ENCODE measurements around the gene PREX1. TPM values are rescaled to one million over a fixed set of nuclear protein-coding genes. Genes with fewer than 3 reads are reported as not detected.

The PREX1 gene
- total and polyA plus RNA-seq, 2 donors from 2014 or later: 8.5 to 38.2 TPM

DNA sequence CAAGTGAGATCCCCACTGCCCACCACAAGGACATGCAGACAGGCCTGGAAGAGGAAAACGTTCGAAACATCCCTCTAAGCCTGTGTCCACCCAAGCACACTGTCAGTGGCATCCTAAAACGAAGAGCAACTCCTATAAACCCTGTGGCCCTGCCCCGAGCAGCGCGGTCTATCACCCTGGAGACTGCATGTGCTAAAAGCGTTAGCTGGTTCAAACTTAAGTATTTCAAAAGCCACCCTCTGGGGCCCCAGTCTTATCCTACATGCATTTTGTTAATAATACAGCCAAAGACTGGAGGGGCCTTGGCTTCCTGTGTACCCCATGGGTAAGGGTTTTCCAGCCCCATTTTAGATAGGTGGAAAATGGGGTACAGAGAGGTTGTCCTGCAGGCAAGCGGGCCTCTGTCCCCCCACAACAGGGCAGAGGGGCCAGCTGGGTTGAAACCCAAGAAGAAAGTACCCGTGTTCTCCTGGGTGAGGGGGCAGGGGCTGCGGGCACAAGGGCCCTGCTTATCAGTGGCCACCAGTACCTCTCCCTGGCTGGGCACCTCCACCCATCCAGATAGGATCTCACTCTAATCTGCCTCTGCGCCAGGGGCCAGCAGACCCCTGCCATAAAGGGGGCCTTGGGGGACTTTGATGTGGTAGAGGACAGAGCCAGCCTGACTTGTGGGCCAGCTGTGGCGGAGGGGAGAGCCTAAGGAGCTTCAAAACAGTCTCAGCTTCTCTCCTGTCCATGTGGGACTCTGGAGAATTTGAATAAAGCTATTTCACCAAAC lies 28.3 kb downstream of the PREX1 start:
- Histone ChIP-seq H3K36me3 (ENCODE audit: control insufficient read depth in 2 of 3, insufficient read depth in 3 of 3, low read length in 3 of 3) (no peaks in the 10 kb centered on the region), H3K9ac (ENCODE audit: low read length in 3 of 3) (no peak overlapping the region), H3K9me3 (ENCODE audit: control insufficient read depth in 2 of 3, insufficient read depth in 1 of 3, low read length in 3 of 3) (no peaks in the 10 kb centered on the region), H3K27ac (ENCODE audit: low read depth in 2 of 2, low read length in 2 of 2) (no peak overlapping the region), H3K4me3 (ENCODE audit: low read length in 3 of 3) (no peak overlapping the region), H3K4me1 (ENCODE audit: control insufficient read depth in 2 of 3, insufficient read depth in 2 of 3, low read depth in 1 of 3, low read length in 3 of 3) (no peaks in the 10 kb centered on the region), H3K27me3 (ENCODE audit: control insufficient read depth, insufficient read depth, low read length) (no peaks in the 10 kb centered on the region)
- TF ChIP-seq, protein P1, sequence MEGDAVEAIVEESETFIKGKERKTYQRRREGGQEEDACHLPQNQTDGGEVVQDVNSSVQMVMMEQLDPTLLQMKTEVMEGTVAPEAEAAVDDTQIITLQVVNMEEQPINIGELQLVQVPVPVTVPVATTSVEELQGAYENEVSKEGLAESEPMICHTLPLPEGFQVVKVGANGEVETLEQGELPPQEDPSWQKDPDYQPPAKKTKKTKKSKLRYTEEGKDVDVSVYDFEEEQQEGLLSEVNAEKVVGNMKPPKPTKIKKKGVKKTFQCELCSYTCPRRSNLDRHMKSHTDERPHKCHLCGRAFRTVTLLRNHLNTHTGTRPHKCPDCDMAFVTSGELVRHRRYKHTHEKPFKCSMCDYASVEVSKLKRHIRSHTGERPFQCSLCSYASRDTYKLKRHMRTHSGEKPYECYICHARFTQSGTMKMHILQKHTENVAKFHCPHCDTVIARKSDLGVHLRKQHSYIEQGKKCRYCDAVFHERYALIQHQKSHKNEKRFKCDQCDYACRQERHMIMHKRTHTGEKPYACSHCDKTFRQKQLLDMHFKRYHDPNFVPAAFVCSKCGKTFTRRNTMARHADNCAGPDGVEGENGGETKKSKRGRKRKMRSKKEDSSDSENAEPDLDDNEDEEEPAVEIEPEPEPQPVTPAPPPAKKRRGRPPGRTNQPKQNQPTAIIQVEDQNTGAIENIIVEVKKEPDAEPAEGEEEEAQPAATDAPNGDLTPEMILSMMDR (IDR thresholded peaks at IDR 0.05; ENCODE audit: borderline replicate concordance, extremely low read depth, insufficient read depth): no peak
- FAIRE-seq (no peak), DNase-seq (no peak)
- intact Hi-C loops (cut with DNase I): no loop called here

DNA sequence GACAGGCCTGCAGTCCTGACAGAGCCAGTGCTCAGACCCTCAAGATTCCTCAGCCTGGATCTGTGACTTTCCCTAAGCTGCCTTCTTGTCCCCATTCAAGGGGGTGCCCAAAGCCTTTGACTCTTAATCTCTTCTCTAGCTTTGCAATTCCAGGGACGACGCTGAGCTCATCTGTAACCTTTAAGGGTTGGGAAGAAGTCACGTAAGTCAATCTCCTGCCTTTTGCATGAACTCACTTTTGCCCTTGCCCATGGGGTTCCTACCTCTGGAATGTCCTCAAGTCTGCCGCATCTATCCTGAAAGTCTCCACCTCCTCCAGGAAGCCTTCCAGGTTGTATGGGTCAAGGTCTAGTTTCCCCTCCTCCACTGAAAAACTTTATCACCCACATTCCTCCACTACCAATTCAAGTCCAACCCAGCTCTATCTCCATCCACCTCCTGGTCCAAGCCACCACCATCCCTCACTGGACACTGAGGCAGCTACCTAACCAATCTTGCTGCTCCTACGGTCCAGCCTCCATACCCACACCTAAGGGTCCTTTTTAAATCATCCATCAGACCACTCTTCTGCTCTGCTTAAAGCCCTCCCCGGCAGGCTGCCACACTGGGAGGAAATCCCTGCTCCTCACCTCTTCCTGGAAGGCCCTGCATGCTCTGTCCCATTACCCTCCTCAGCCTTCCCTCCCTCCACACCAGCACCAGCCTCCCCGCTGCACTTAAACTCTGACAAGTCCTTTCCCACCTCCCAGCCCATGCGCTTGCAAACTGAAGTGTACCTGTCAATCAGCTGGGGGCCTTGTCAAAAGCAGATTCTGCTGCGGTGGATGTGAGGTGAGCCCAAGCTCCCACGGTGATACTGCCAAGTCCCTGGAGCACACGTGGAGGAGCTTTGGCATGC lies 29.7 kb downstream of the PREX1 start:
- no peaks in the 10 kb centered on the region for H3K36me3 ChIP-seq (ENCODE audit: control insufficient read depth in 2 of 3, insufficient read depth in 3 of 3, low read length in 3 of 3)
- H3K27ac ChIP-seq (ENCODE audit: low read depth in 2 of 2, low read length in 2 of 2): no peak overlapping the region
- H3K4me1 ChIP-seq (ENCODE audit: control insufficient read depth in 2 of 3, insufficient read depth in 2 of 3, low read depth in 1 of 3, low read length in 3 of 3): no peaks in the 10 kb centered on the region
- H3K4me3 ChIP-seq (ENCODE audit: low read length in 3 of 3): no peak overlapping the region
- TF ChIP-seq, protein P1 (IDR thresholded peaks at IDR 0.05; ENCODE audit: borderline replicate concordance, extremely low read depth, insufficient read depth): no peak
- FAIRE-seq: no peak
- no peak for DNase-seq
- intact Hi-C loops (cut with DNase I): no loop called here
- H3K27me3 ChIP-seq (ENCODE audit: control insufficient read depth, insufficient read depth, low read length): no peaks in the 10 kb centered on the region
- H3K9me3 ChIP-seq (ENCODE audit: control insufficient read depth in 2 of 3, insufficient read depth in 1 of 3, low read length in 3 of 3): no peaks in the 10 kb centered on the region
- H3K9ac ChIP-seq (ENCODE audit: low read length in 3 of 3): no peak overlapping the region

DNA sequence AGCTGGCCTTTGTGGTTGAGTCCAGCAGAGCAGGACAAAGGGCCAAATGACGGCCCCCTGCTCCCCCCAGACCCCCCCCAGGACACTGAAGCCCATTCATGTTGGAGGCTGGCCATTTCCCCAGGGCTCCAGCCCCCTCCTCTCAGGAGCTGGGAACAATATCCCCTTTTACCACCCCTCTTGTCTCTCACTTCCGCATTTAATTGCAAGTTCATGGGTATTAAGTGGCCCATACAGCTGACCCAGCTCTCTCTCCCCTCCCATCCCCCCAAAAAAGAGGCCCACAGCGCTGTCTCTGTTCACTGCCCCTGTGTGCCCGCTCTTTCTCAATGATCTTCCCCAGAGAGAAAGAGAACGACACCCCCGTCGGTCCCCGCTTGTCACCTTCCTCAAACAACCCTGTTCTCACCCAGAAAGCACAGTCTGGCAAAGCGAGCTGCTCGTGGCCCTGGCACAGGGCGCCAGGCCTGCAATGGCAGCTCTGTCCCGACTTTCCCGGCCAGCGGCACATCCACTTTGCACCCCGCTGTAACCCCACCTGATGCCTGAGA lies 30.4 kb downstream of the PREX1 start:
- peak in 1 of 5 donors; percentile 22 for DNase-seq
- H3K27me3 ChIP-seq (ENCODE audit: control insufficient read depth, insufficient read depth, low read length): no peaks in the 10 kb centered on the region

More for the DNA sequence above, 30.4 kb downstream of the PREX1 start:
- no peaks in the 10 kb centered on the region for H3K4me1 ChIP-seq (ENCODE audit: control insufficient read depth in 2 of 3, insufficient read depth in 2 of 3, low read depth in 1 of 3, low read length in 3 of 3)
- no peak for FAIRE-seq
- H3K4me3 ChIP-seq (ENCODE audit: low read length in 3 of 3): no peak overlapping the region
- no peak overlapping the region for H3K27ac ChIP-seq (ENCODE audit: low read depth in 2 of 2, low read length in 2 of 2)
- TF ChIP-seq, protein P1 (IDR thresholded peaks at IDR 0.05; ENCODE audit: borderline replicate concordance, extremely low read depth, insufficient read depth): no peak
- H3K9ac ChIP-seq (ENCODE audit: low read length in 3 of 3): no peak overlapping the region
- no peaks in the 10 kb centered on the region for H3K9me3 ChIP-seq (ENCODE audit: control insufficient read depth in 2 of 3, insufficient read depth in 1 of 3, low read length in 3 of 3)
- H3K36me3 ChIP-seq (ENCODE audit: control insufficient read depth in 2 of 3, insufficient read depth in 3 of 3, low read length in 3 of 3): no peaks in the 10 kb centered on the region
- intact Hi-C loops (cut with DNase I): no loop called here

Data from kidney (tissue), 14 donors.